Occipital lobe (tissue), 2 donors: ENCODE results near the gene FAM241A. TPM values are rescaled to one million over a fixed set of nuclear protein-coding genes. Genes with fewer than 3 reads are reported as not detected.
"Not testable (repeated sequence)": the region's sequence is repeated elsewhere in the genome, so short reads cannot be mapped to it uniquely, and the experiment has no call there.

Experiments used
- DNase-seq: peaks from one replicate; lab custom pipeline; 2025; lab: John Stamatoyannopoulos, UW
- total RNA-seq: library from RNA; depleted of rRNA; stranded (reverse); fragments of >200 nt; gene quantifications from one replicate; pipeline ENCODE4 v1.2.3, GENCODE V29; 2014

Gene FAM241A
- total RNA-seq, 1 donor from 2014 or later = 10.6 TPM

DNA sequence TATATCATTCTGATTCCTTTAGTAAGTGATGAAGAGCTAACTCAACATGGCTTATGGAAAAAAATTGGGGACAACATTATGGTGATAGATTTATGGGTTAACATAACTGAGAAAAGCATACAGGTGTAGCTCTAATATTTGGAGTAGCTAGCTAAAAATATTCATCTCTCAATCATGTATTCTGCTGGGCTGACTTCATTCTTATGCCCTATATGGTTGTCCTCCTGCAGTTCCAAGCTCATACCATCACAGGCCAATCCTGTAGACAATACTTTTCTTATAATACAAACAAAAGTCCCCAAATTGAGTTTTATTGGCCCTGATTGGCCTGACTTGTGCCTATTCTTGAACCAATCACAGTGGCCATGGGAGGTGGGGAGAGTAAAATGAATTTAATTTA is 6.7 kb upstream of the FAM241A start:
- no peak for DNase-seq

- DNase-seq = no peak
Measured at GRCh38 chr4:112140536-112140935, 4.7 kb upstream of the FAM241A start.

DNA sequence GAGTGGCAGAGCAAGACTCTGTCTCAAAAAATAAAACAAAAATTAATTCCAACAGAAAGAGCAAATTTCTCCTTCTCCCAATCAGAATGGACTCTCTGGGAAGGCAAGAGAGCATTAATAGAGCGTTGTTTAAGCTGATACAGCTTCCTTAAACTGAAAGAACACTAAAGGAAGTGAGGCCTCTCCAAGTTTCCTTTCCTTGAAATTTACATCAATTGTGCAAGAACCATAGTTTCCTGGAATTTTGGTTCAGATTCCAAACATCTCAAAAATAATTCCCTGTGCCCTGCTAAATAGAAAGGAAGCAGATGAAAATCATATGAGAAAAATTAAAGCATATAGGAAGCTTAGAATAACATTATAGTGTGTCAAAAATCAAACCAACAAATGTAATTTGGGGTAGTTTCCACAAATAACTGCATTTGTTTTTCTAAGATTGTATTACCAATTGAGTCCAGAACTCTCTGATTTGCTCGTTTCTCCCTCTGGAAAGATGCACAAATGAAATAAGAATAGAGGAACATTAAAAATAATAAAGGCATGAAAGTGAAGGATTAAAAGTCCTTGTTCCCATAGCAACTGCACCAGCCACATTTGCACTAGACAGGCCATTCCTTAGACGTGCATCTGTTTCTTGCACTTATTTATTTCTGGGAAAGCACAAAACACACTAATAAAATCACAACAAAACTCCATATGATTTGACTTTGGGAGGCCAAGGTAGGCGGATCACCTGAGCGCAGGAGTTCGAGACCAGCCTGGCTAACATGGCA is 3.7 kb upstream of the FAM241A start:
- no peak for DNase-seq

GRCh38 chr4:112142182-112142581 is 3.1 kb upstream of the FAM241A start:
- no peak for DNase-seq

GRCh38 chr4:112143781-112144180 is 1.5 kb upstream of the FAM241A start:
- DNase-seq = no peak

- DNase-seq = no peak
Measured at GRCh38 chr4:112144546-112145325, 518 bp upstream of the FAM241A start.

- DNase-seq = peak; percentile 24
Measured at GRCh38 chr4:112145790-112146501, 692 bp downstream of the FAM241A start.

- no peak for DNase-seq
Measured at GRCh38 chr4:112146502-112146813, 1.2 kb downstream of the FAM241A start.

DNA sequence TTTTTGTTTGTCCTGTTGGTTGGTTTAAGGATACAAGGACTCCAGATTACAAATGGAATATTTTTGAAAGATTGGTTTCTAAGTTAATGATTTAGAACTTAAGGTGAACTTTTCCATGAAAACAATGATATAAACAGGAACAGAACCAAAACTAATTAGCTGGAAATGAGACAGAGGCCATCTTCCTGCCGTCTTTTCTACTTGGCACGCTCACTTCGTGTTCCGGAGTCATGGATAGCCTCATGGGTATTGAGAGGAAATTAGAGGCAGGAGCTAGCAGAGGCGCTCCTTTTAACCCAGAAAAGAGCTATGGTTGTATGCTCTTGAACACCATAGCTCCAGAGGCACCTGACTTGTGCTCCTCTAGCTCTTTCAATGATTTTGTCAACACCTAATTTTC is 2.4 kb downstream of the FAM241A start:
- DNase-seq = no peak

DNA sequence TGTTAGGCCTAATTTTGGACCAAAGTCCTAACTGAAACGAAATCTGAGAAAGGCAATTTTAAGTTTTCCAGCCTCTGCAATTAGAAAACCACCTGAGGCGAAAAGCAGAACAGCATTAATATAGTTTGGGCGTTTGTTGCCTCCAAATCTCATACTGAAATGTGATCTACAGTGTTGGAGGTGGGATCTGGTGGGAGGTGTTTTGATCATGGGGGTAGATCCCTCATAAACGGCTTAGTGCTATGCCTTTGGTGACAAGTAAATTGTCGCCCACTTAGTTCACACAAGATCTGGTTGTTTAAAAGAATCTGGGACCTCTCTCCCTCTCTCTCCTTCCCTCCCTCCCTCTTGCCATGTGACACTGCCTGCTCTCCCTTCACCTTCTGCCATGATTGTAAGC is 5.7 kb downstream of the FAM241A start:
- no peak for DNase-seq

DNA sequence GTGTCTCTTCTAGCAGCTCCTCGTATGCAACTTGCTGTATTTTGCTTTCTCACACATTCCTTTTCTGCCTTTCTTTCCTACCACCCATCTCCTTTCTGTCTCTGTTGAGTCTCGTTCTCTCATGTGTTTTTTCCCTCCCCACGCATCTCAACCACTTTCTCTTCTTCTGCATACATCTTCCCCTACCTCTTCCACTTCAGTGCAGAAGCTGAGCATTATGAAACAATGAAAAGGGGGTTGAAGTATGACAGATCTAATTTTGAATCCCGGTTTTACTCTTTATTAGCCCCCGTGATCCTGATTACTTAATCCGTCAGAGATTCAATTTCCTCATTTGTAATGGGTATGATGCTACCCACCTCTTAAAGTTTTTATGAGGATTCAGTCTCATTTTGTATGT is 7.3 kb downstream of the FAM241A start:
- DNase-seq = no peak

- no peak for DNase-seq
Measured at GRCh38 chr4:112153211-112153791, 8.0 kb downstream of the FAM241A start.

GRCh38 chr4:112156112-112156511 is 10.9 kb downstream of the FAM241A start:
- no peak for DNase-seq

- no peak for DNase-seq
Measured at GRCh38 chr4:112156553-112156952, 11.3 kb downstream of the FAM241A start.

DNA sequence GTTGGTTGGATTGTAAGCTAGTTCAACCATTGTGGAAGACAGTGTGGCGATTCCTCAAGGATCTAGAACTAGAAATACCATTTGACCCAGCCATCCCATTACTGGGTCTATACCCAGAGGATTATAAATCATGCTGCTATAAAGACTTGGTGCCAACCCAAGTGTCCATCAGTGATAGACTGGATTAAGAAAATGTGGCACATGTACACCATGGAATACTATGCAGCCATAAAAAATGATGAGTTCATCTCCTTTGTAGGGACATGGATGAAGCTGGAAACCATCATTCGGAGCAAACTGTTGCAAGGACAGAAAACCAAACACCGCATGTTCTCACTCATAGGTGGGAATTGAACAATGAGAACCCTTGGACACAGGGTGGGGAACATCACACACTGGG is 18.5 kb downstream of the FAM241A start:
- DNase-seq = not testable (repeated sequence)

DNA sequence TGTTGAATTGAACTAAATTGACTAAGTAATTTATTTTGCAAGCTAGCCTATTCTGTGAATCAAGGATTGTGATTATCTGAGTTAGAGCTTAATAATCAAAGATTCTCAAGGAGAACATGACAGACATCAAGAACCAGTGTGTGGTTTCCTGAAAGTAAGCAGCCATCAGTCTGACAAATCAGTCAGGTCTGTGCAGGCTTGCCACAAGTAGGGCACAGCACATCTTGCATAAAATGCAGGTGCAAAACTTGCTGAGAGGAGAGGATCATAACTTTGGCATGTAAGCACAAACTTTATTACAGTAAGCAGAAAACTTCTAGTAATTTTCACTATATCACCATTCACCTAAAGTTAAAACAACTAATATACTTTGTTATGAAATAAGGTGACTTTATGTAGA is 22.5 kb downstream of the FAM241A start:
- DNase-seq = no peak

GRCh38 chr4:112168719-112169500 is 23.7 kb downstream of the FAM241A start:
- DNase-seq = no peak

DNA sequence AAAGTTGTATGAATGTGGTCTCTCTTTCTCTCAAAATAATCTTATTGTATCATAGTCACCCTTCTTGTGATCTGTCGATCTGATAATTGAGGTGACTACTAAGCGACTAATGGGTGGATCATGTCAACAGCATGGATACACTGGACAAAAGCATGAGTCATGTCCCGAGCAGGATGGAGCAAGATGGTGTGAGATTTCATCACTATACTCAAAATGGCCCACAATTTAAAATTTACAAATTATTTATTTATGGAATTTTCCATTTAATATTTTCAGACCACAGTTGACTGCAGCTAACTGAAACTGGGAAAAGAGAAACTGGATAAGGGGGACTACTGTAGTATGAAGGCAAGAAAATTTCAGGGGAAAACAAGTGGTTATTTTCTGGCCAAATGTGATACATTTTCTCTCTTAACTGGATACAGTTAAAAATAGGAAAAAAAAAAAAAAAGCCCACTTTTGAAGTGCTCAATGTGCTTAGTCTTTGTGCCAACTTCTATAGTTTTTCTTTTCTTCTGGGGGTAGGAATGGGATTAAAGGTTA is 25.3 kb downstream of the FAM241A start:
- DNase-seq = no peak

DNA sequence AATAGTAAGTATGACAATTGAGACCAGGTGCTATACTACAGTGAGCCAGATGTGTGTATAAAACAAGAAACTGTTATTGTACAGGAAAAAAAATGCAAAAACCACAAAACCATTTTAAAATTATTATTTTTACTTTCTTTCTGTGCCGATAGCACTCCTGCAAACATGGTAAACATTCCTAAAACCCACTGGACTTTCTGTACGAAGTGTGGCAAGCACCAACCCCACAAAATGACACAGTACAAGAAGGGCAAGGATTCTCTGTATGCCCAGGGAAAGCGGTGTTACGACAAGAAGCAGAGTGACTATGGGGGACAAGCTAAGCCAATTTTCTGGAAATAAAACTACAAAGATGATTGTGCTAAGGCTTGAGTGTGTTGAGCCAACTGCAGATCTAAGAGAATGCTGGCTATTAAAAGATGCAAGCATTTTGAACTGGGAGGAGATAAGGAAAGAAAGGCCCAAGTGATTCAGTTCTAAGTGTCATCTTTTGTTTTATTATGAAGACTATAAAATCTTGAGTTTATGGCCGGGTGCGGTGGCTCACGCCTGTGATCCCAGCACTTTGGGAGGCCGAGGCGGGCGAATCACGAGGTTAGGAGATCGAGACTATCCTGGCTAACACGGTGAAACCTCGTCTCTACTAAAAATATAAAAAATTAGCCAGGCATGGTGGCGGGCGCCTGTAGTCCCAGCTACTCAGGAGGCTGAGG is 26.0 kb downstream of the FAM241A start:
- not testable (repeated sequence) for DNase-seq

GRCh38 chr4:112172180-112172579 is 26.9 kb downstream of the FAM241A start:
- DNase-seq = no peak
